Right lobe of liver (tissue), 4 donors: ENCODE results near the gene CHN1.

Source experiments
- CTCF ChIP-seq, 4 donors: fragments of 200-600 bp in 3 of 4; fragments of 450-650 bp in 1 of 4; IDR thresholded peaks; one replicate each; pipeline versions ENCODE4 v1.5.1 to v1.8.0; 2016 to 2022; ENCODE audit warnings: antibody characterized with exemption in 4 of 4, mild to moderate bottlenecking in 2 of 4
- POLR2A ChIP-seq: fragments of 450-650 bp; IDR thresholded peaks from one replicate; pipeline ENCODE4 v1.6.1; 2017; ENCODE audit warnings: antibody characterized with exemption, mild to moderate bottlenecking
- donor health status: DM: no; HTN: no; CAD: no.
- donor health status: DM: no; HTN: no; CAD: no.
- donor health status: DM: no; HTN: yes; CAD: no.

- TF ChIP-seq CTCF (IDR thresholded peaks at IDR 0.05) (no peak), POLR2A (no peak)
These were observed 219.0 kb downstream of the CHN1 start for GRCh38 chr2:174786066-174786725.
